ENCODE measurements around the gene CDK16. TPM values are rescaled to one million over a fixed set of nuclear protein-coding genes. Genes with fewer than 3 reads are reported as not detected.

The CDK16 gene
- total and polyA plus RNA-seq, 9 of the 15 experiments (the other 6 are each of a cell fraction or from before 2014, with no cell fraction given) = 3.9 to 104 (median 57.5) TPM

GRCh38 chrX:47178337-47178736 lies 40.1 kb upstream of the CDK16 start:
- ChIA-PET CTCF (ENCODE audit: low intra/inter-chr PET ratio) (no interaction called here), POLR2A (no interaction called here)
- intact Hi-C loops (cut with micrococcal nuclease) (no loop called here), in situ Hi-C loops (cut with MboI) (no loop called here)
- FAIRE-seq = no peak
- Histone ChIP-seq H3K4me2 (ENCODE audit: insufficient read depth, low read length) (no peak overlapping the region), H3K9ac (ENCODE audit: insufficient read depth in 1 of 2, low read depth in 2 of 2, low read length in 2 of 2) (no peak overlapping the region), H3K27ac (ENCODE audit: extremely low read depth, low read depth, low read length) (no peak overlapping the region), H3K4me1 (replicated peaks in 1 of 2; ENCODE audit: control insufficient read depth in 2 of 2, insufficient read depth in 2 of 2, low read length in 2 of 2) (no peaks in the 10 kb centered on the region), H3K79me2 (ENCODE audit: control insufficient read depth, insufficient read depth, low read length) (no peaks in the 10 kb centered on the region), H3K27me3 (ENCODE audit: control insufficient read depth in 2 of 2, insufficient read depth in 2 of 2, low read length in 2 of 2) (no peaks in the 10 kb centered on the region), H3K4me3 (no peak overlapping the region), H3K9me3 (replicated peaks; ENCODE audit: control insufficient read depth, insufficient read depth, low read depth, low read length) (no peaks in the 10 kb centered on the region), H3K36me3 (ENCODE audit: control insufficient read depth, insufficient read depth, low read length) (peaks cover 83% of the 10 kb centered on the region; the same call in 2 of the 3 replicates), H3K9me1 (ENCODE audit: control insufficient read depth, insufficient read depth, low read length) (no peaks in the 10 kb centered on the region), H4K20me1 (replicated peaks; ENCODE audit: control insufficient read depth, insufficient read depth, low read length) (peaks cover 4% of the 10 kb centered on the region; the same call in 1 of the 2 replicates), H2AFZ (ENCODE audit: low read depth, low read length) (no peak overlapping the region)
- no peak for ATAC-seq
- TF ChIP-seq ZNF436 (CRISPR knock-in tag; IDR thresholded peaks at IDR 0.05) (no peak), FOXA3 (CRISPR knock-in tag; conservative IDR thresholded peaks at IDR 0.05 in 1 of 2, IDR thresholded peaks at IDR 0.05 in 1 of 2) (no peak), MAFF (IDR thresholded peaks at IDR 0.05; ENCODE audit: low read length) (no peak), MYC (IDR thresholded peaks at IDR 0.05; ENCODE audit: low read depth, low read length) (no peak), MYC (CRISPR knock-in tag; IDR thresholded peaks at IDR 0.05; ENCODE audit: borderline replicate concordance, low read depth) (no peak), CREB3 (tag; conservative IDR thresholded peaks at IDR 0.05; ENCODE audit: low read depth) (no peak), CREB5 (CRISPR knock-in tag; IDR thresholded peaks at IDR 0.05) (no peak)
- WGBS (ENCODE audit: insufficient coverage, low coverage, missing lambda C conversion rate) = 95% methylated on average over 3 of the region's 5 CpGs
- DNase-seq (ENCODE audit: extremely low read depth in 1 of 4, low spot score in 3 of 4) = no peak
- BruUV-seq (replicated peaks) = no TSS peak
